PC-9 (cell line): ENCODE results near the gene MCCD1. TPM values are rescaled to one million over a fixed set of nuclear protein-coding genes. Genes with fewer than 3 reads are reported as not detected.

Experiments used
- BruUV-seq: library from RNA; stranded (reverse); fragments of 400-500 nt; replicated peaks from 2 replicates; lab custom pipeline; 2021; lab: Mats Ljungman, UMichigan
- CTCF ChIA-PET: fragments of 300-600 bp; sonication (Branson Sonifier 250); formaldehyde crosslinking; loops from one replicate; lab custom pipeline; 2022; ENCODE audit warnings: antibody characterized with exemption; lab: Charles Lee
- POLR2A ChIA-PET: fragments of 300-600 bp; sonication (Branson Sonifier 250); formaldehyde crosslinking; loops from one replicate; lab custom pipeline; 2022; ENCODE audit warnings: antibody characterized with exemption; ENCODE audit not compliant: unreplicated experiment; lab: Charles Lee
- DNase-seq, 2 experiments: peaks; one replicate each; pipeline versions ENCODE4 v3.0.0 to v3.0.0-alpha.2; 2015 to 2022; ENCODE audit warnings: mixed read lengths in 1 of 2
- H2AFZ ChIP-seq: fragments of 200-600 bp; sonication (generic); 2 replicates; pipeline ENCODE4 v1.8.1; 2017; ENCODE audit warnings: antibody characterized with exemption
- H3F3A ChIP-seq: fragments of 200-600 bp; sonication (generic); 2 replicates; pipeline ENCODE4 v1.8.1; 2017; ENCODE audit warnings: antibody characterized with exemption, mild to moderate bottlenecking, low read depth; ENCODE audit not compliant: insufficient read depth
- H3K27ac ChIP-seq: fragments of 200-600 bp; sonication (generic); 2 replicates; pipeline ENCODE4 v1.6.1; 2016; ENCODE audit warnings: mixed run types
- H3K27me3 ChIP-seq: fragments of 200-600 bp; sonication (generic); 2 replicates; pipeline ENCODE4 v1.6.1; 2016; ENCODE audit warnings: low read depth, mixed run types; ENCODE audit not compliant: insufficient read depth
- H3K36me3 ChIP-seq: fragments of 200-600 bp; sonication (generic); 2 replicates; pipeline ENCODE4 v1.6.1; 2016; ENCODE audit warnings: low read depth, mixed run types
- H3K4me1 ChIP-seq: fragments of 200-600 bp; sonication (generic); replicated peaks from 2 replicates; pipeline ENCODE4 v1.6.1; 2016; ENCODE audit warnings: mixed run types; ENCODE audit not compliant: insufficient read depth
- H3K4me2 ChIP-seq: fragments of 200-600 bp; sonication (generic); 2 replicates; pipeline ENCODE4 v1.6.1; 2017; ENCODE audit warnings: mixed run types
- H3K4me3 ChIP-seq: fragments of 200-600 bp; sonication (generic); 2 replicates; pipeline ENCODE4 v1.6.1; 2016; ENCODE audit warnings: mixed run types
- H3K79me2 ChIP-seq: fragments of 200-600 bp; sonication (generic); 2 replicates; pipeline ENCODE4 v1.6.1; 2017; ENCODE audit warnings: low read depth, mixed run types
- H3K9me2 ChIP-seq: fragments of 200-600 bp; sonication (generic); 2 replicates; pipeline ENCODE4 v1.8.1; 2017; ENCODE audit warnings: mild to moderate bottlenecking; ENCODE audit not compliant: insufficient read depth
- H3K9me3 ChIP-seq: fragments of 200-600 bp; sonication (generic); 2 replicates; pipeline ENCODE4 v1.8.1; 2016; ENCODE audit warnings: low read depth; ENCODE audit not compliant: insufficient read depth
- H4K20me1 ChIP-seq: fragments of 200-600 bp; sonication (generic); 2 replicates; pipeline ENCODE4 v1.8.1; 2017; ENCODE audit not compliant: insufficient read depth
- EZH2 ChIP-seq: fragments of 200-600 bp; sonication (generic); IDR thresholded peaks from 2 replicates; pipeline ENCODE4 v1.8.0; 2017; ENCODE audit warnings: antibody characterized with exemption, low read depth
- intact Hi-C: fragments of 100-400 bp; cut with micrococcal nuclease; formaldehyde crosslinking; loops from one replicate; pipeline ENCODE4 v1.10.0; 2022; ENCODE audit not compliant: unreplicated experiment
- total RNA-seq: library from RNA; stranded (reverse); gene quantifications from 2 replicates; pipeline ENCODE4 v1.2.3, GENCODE V29; 2021
- TF ChIP-seq, protein P1 (sequence below): fragments of 200-600 bp; sonication (generic); conservative IDR thresholded peaks from 2 replicates; pipeline ENCODE4 v1.6.1; 2017; ENCODE audit warnings: mixed run types, antibody characterized with exemption, mild to moderate bottlenecking, moderate library complexity

Gene MCCD1
- total RNA-seq, 1 experiment from 2014 or later, result not detected

DNA sequence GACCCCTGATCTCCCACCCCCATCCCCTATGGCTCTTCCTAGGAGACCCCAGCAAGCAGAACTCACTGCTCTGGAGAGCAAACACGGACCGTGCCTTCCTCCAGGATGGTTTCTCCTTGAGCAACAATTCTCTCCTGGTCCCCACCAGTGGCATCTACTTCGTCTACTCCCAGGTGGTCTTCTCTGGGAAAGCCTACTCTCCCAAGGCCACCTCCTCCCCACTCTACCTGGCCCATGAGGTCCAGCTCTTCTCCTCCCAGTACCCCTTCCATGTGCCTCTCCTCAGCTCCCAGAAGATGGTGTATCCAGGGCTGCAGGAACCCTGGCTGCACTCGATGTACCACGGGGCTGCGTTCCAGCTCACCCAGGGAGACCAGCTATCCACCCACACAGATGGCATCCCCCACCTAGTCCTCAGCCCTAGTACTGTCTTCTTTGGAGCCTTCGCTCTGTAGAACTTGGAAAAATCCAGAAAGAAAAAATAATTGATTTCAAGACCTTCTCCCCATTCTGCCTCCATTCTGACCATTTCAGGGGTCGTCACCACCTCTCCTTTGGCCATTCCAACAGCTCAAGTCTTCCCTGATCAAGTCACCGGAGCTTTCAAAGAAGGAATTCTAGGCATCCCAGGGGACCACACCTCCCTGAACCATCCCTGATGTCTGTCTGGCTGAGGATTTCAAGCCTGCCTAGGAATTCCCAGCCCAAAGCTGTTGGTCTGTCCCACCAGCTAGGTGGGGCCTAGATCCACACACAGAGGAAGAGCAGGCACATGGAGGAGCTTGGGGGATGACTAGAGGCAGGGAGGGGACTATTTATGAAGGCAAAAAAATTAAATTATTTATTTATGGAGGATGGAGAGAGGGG lies 44.7 kb downstream of the MCCD1 start:
- no peaks in the 10 kb centered on the region for H3K79me2 ChIP-seq
- ChIA-PET POLR2A (no interaction called here), CTCF (no interaction called here)
- no peak overlapping the region for H3K4me3 ChIP-seq
- intact Hi-C loops, result no loop called here
- H4K20me1 ChIP-seq, result no peaks in the 10 kb centered on the region
- H3K9me3 ChIP-seq, result no peaks in the 10 kb centered on the region
- H3K27me3 ChIP-seq, result 0 out of 2 replicates have a peak, but pooled peaks cover 5% of the 10 kb centered on the region
- TF ChIP-seq, protein P1, sequence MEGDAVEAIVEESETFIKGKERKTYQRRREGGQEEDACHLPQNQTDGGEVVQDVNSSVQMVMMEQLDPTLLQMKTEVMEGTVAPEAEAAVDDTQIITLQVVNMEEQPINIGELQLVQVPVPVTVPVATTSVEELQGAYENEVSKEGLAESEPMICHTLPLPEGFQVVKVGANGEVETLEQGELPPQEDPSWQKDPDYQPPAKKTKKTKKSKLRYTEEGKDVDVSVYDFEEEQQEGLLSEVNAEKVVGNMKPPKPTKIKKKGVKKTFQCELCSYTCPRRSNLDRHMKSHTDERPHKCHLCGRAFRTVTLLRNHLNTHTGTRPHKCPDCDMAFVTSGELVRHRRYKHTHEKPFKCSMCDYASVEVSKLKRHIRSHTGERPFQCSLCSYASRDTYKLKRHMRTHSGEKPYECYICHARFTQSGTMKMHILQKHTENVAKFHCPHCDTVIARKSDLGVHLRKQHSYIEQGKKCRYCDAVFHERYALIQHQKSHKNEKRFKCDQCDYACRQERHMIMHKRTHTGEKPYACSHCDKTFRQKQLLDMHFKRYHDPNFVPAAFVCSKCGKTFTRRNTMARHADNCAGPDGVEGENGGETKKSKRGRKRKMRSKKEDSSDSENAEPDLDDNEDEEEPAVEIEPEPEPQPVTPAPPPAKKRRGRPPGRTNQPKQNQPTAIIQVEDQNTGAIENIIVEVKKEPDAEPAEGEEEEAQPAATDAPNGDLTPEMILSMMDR, result no peak
- TF ChIP-seq EZH2, result no peak
- H2AFZ ChIP-seq, result no peak overlapping the region
- H3K4me1 ChIP-seq, result 0 out of 2 replicates have a peak, but pooled peaks cover 5% of the 10 kb centered on the region
- no peak for DNase-seq
- H3K36me3 ChIP-seq, result no peaks in the 10 kb centered on the region
- H3K27ac ChIP-seq, result no peak overlapping the region
- H3F3A ChIP-seq, result peaks cover 5% of the 10 kb centered on the region; the same call in 1 of the 2 replicates
- no peaks in the 10 kb centered on the region for H3K9me2 ChIP-seq
- H3K4me2 ChIP-seq, result no peak overlapping the region
- BruUV-seq, result no TSS peak

DNA sequence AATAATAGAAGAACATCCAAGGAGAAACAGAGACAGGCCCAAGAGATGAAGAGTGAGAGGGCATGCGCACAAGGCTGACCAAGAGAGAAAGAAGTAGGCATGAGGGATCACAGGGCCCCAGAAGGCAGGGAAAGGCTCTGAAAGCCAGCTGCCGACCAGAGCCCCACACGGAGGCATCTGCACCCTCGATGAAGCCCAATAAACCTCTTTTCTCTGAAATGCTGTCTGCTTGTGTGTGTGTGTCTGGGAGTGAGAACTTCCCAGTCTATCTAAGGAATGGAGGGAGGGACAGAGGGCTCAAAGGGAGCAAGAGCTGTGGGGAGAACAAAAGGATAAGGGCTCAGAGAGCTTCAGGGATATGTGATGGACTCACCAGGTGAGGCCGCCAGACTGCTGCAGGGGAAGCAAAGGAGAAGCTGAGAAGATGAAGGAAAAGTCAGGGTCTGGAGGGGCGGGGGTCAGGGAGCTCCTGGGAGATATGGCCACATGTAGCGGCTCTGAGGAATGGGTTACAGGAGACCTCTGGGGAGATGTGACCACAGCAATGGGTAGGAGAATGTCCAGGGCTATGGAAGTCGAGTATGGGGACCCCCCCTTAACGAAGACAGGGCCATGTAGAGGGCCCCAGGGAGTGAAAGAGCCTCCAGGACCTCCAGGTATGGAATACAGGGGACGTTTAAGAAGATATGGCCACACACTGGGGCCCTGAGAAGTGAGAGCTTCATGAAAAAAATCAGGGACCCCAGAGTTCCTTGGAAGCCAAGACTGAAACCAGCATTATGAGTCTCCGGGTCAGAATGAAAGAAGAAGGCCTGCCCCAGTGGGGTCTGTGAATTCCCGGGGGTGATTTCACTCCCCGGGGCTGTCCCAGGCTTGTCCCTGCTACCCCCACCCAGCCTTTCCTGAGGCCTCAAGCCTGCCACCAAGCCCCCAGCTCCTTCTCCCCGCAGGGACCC lies 45.6 kb downstream of the MCCD1 start:
- CTCF ChIA-PET, result no interaction called here
- intact Hi-C loops, result no loop called here
- POLR2A ChIA-PET, result interaction anchor here (0.6 kb wide), 3 partner anchors 17 to 1387 kb away, joined by 5 to 6 read pairs (median 6); no protein-coding TSS in a partner anchor

More for the DNA sequence above, 45.6 kb downstream of the MCCD1 start:
- no TSS peak for BruUV-seq
- Histone ChIP-seq H3K36me3 (no peaks in the 10 kb centered on the region), H2AFZ (no peak overlapping the region), H3K27ac (no peak overlapping the region), H3K79me2 (no peaks in the 10 kb centered on the region), H3F3A (peaks cover 5% of the 10 kb centered on the region; the same call in 1 of the 2 replicates), H3K27me3 (0 out of 2 replicates have a peak, but pooled peaks cover 5% of the 10 kb centered on the region), H4K20me1 (no peaks in the 10 kb centered on the region), H3K4me2 (no peak overlapping the region), H3K9me2 (no peaks in the 10 kb centered on the region), H3K4me3 (no peak overlapping the region), H3K9me3 (no peaks in the 10 kb centered on the region), H3K4me1 (0 out of 2 replicates have a peak, but pooled peaks cover 5% of the 10 kb centered on the region)
- TF ChIP-seq, protein P1, result no peak
- DNase-seq, result no peak
